CD4-positive, alpha-beta T cell treated with Interleukin-17A for 1 hour (primary cell): ENCODE measurements around the gene ZNF641.

ENCODE experiments used
- DNase-seq: peaks from one replicate; pipeline ENCODE4 v3.0.0-alpha.2; 2020

ZNF641 gene

GRCh38 chr12:48350249-48351021, at the start of gene ZNF641:
TSS of gene ZNF641 (minus strand) at chr12:48350919. CDS start at chr12:48348090, 2,829 bp downstream.
- DNase-seq, result peak; percentile 88

GRCh38 chr12:48390026-48390425, 39.3 kb upstream of the ZNF641 start:
- DNase-seq, result no peak

DNA sequence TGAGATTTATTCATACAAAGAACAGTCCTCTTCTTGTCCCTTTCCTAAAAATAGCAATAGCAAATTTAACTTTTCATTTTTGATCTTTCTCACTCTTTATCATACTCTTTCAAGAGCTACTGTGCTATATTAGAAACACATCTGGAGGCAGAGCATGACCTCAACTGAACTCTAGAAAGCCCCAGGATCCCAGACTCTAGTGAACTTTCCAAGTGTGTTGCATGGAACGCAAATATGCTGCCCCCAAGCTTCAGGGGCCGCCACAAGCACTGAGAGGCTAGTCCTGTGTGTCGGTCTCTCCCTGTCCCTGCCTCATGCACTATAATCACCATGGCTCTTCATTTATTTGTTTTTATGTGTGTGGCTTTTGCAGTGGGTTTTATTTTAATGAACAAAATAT, 38.7 kb upstream of the ZNF641 start:
- DNase-seq, result no peak

DNA sequence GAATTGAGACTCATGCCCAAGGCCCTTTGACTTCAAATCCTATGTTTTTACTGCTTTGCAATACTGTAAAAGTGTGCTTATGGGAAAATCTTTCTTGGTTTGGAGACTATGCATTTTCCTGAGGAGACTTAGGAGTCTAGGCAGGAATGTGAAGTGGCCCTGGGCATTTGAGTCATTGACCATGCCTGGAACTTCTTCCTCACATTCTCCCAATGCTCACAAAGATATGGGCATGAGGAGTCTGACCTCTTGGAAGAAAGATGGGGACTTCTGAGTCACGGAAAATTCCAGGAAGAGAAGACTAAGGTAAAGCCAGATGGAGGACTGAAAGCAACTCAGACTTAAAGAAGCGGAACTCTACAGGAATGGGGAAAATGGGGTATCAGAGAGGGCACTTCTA, 38.2 kb upstream of the ZNF641 start:
- DNase-seq, result no peak

DNA sequence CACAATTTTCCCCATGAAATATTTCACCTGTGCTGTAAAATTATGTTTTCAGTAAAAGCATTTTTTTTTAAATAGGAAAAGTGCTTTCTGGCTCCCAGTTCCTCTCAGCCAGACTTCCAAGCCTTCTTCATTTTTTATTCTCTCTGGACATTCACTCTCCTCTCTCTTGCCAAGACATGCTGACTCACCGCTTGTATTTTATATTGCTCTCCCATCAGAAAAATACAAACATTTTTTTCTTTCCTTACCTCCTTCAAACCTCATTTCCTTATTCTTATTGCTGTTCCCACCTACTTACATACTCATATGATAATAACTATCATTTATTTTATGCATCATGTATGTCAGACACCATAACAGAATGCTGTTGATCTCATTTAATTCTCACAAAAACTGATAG, 37.7 kb upstream of the ZNF641 start:
- DNase-seq, result no peak

DNA sequence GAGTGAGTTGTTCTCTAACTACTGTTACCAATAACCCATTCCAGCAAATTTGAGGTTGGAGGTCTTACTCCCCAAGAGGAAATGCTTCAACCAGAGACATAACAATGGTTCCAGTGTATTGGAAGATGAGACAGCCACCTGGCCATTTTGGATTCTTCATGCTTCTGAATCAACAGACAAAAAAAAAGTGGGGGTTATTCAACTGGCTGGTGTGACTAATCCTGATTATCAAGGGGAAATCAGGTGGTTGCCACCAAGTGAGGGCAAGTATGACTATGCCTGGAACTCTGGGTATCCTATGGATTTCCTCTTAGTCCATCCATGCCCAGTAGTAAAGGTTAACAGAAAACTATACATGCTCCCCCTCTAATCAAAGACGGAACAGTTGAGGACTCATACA, 29.9 kb upstream of the ZNF641 start:
- DNase-seq, result no peak

DNA sequence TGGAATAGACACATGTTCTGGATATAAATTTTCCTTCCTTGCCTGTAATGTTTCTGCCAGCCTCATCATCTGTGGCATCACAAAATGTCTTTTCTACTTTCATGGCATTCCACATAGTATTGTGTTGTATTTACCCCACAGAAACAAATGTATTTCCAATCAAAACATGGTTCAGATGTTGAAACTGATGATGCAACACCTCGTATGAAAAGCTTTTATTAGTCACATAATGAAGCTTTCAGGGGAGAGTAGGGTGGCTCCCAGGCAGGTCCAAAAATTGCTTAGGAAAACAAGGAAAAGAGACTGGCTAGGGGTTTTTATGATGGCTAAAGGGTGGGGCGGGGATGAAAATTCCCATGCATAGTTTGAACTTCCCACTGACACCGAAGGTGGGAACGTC, 29.1 kb upstream of the ZNF641 start:
- no peak for DNase-seq

- DNase-seq, result no peak
Measured at GRCh38 chr12:48377646-48378045, 26.9 kb upstream of the ZNF641 start.

DNA sequence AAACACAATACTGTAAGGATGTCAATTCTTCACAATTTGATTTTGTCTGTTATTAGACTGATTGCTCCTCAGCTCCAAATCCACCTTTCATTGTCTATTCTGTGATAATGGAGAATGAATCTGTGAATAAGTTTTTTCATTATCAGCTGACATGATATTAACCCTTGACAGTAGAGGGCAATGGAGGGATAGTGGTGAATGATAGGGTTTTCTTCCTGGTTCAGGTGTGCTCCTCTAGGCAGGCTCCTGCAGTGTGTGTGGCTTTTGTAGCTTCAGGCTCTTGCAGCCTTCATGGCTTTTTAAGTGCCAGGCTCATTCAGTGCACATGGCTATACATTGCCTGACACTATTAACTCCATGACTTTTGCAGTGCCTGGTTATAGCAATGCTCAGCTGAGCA, 23.4 kb upstream of the ZNF641 start:
- no peak for DNase-seq

GRCh38 chr12:48366131-48366530, 15.4 kb upstream of the ZNF641 start:
- no peak for DNase-seq

DNA sequence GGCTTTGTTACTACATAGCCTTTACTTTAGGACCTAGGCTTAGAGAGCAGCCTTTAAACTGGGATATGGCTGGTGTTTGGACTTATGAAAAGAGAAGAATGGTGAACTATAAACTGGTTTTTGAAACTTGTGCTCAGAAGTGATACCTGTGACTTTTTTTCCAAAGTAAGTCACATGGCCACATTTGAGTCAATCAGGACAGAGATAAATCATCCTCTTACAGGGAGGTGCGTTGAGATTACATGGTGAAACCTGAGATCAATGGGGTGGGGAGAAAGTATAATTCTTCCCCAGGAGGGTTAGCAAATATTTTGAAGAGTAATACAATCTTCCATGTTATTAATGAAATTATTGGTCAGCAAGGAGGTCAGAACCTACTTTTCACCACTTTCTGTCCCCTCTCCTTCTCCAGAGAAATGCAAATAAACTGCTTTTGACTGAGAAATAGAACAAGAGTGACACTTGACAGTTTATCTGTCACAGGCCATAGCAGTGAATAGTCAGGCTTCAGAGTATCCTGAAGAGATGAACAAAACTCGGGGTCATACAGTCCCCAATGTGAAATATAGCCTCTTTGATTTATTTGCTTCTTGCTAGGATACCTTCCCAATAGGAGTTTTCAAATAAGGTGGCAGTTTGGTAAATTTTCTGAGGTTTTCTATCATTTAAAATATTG, 11.1 kb upstream of the ZNF641 start:
- DNase-seq, result no peak

- no peak for DNase-seq
Measured at GRCh38 chr12:48358937-48359513, 8.3 kb upstream of the ZNF641 start.

GRCh38 chr12:48356041-48356768, 5.5 kb upstream of the ZNF641 start:
- DNase-seq, result no peak

- no peak for DNase-seq
Measured at GRCh38 chr12:48352157-48352760, 1.5 kb upstream of the ZNF641 start.

GRCh38 chr12:48351022-48351708, 446 bp upstream of the ZNF641 start:
- no peak for DNase-seq

DNA sequence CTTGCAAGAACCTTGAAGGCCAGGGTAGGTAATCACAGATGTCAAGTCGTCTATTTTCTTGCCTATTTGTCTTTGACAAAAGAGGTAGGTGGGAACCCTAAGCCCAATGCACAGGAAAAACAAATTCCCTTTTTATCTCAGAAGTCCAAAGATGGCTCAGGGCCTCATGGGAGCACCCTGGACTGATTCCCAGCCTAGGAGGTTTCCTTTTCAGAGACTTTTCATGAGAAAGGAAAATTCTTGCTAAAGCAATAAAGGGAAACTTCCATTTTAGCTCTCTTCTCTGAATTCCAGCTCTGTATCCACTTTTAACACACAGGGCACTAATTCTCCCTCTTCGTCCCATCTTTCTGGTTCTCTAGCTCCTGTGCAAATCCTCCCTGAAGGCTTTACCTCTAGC, 1.2 kb downstream of the ZNF641 start:
- no peak for DNase-seq

DNA sequence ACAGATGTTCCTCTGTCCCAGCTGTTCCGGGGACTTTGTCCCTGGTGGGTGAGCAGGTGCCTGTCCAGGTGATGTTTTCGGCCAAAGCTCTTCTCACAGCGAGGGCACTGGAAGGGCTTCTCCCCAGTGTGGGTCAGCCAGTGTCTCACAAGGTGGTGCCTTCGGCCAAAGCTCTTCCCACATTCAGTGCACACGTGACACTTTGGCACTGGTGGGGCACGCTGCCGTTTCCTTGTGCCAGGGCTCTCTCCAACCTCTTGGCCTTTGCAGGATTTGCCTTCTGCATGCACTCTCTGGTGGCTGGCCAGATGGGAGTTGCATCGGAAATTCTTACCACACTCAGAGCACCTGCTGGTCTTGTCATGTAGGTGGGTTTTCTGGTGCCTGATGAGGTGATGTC, 7.7 kb downstream of the ZNF641 start:
- DNase-seq, result no peak

- DNase-seq, result no peak
Measured at GRCh38 chr12:48340943-48341342, 9.8 kb downstream of the ZNF641 start.

- no peak for DNase-seq
Measured at GRCh38 chr12:48339442-48340117, 11.1 kb downstream of the ZNF641 start.

DNA sequence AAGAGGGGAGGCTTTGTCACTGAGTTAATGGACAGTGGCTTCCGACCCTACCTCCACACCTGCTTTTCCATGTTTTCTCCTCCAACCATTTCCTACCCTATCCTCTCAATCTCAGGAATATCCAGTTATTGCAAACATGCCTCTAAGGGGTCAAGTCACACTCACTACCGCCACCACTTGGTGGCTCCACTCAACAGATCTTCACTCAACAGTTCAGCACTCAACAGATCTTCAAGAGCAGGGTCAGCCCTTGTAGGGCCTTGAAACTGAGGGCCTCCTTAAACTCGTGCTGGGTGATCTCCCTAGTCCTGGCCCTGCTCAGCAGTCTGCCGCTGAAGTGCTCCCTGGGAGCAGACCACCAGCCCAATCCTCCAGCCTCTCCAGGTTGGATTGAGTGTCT, 14.2 kb downstream of the ZNF641 start:
- no peak for DNase-seq

DNA sequence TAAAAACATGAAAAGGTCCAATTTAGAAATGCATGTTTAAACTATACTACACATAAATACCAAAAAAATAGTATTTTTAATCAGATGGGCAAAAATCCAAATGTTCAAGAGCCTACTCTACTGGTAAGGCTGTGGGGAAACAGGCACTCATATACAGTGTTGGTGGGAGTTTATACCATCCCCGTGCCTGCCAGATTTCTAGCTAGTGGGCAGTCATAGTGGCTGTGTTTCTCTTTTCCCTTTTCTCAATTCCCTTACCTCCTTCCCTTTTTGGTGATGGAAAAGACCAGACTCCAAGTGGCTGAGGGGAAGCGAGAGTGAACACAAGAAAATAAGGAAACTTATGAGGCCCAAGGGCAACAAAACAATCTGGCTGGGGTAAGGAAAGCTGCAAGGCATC, 14.7 kb downstream of the ZNF641 start:
- no peak for DNase-seq

DNA sequence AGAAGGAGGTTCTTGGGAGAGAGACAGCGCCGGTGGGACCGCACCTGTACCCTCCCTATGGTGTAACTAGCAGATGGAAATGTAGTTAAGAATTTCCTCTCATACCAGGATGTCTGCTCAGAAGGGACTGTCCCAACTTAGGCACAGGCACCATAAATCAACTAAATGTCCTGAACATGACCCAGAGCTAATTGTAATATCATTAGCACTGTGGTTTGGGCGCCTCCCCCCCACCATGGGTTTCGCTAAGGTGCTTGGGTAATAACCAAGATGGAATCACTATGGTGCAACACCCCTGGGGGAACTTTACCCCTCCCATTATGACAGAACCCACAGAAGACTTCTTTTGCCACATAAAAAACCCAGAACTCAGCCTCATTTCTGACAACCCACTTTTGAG, 15.9 kb downstream of the ZNF641 start:
- peak; percentile 17 for DNase-seq
